AG04449 (cell line): ENCODE data around the gene SPATA25.
A peak's percentile ranks its signal among the peaks of the same experiment; 100 is the strongest.

Experiments used
- CTCF ChIA-PET: fragments of 350-600 bp; formaldehyde crosslinking; extraction: SDS; loops from one replicate; lab custom pipeline; 2021; ENCODE audit warnings: antibody characterized with exemption; lab: Yijun Ruan, JAX
- POLR2A ChIA-PET: fragments of 400-600, 350-600 bp; formaldehyde crosslinking; extraction: SDS; loops from one replicate; lab custom pipeline; 2020; ENCODE audit warnings: antibody characterized with exemption, inconsistent platforms; lab: Yijun Ruan, JAX
- DNase-seq: peaks from one replicate; pipeline ENCODE4 v3.0.0-alpha.2; 2010; ENCODE audit warnings: low read depth, low spot score
- H3K4me3 ChIP-seq: 2 replicates; pipeline ENCODE4 v1.5.1; 2011; ENCODE audit warnings: low read depth, mild to moderate bottlenecking, control low read depth, low read length
- TF ChIP-seq, protein P1 (sequence below): IDR thresholded peaks from one replicate; pipeline ENCODE4 v1.5.1; 2011; ENCODE audit warnings: mild to moderate bottlenecking, moderate library complexity, low read length, control low read depth, inconsistent platforms; ENCODE audit not compliant: insufficient read depth; ENCODE audit errors: missing control alignments

The SPATA25 gene

DNA sequence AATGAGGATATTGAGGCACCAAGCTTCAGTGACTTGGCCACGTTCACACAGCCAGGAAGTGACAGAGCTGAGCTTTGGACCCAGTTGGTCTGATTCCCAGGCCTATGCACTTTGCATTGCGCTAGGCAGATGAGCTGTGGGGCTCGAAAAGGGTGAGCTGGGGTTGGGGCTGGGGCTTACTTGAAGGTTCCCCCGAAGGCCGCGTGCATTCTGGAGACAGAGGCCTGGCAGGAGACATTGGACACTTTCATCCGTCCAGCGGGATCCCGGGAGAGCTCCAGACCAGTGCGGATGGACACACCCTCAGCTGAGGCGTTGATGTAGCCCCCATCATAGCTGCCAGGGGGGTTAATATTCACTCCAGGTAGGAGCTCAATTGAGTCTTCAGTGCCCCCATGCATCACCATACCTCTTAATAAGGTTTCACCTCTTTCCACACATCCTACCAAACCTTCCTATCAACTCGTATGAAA, 21.9 kb upstream of the SPATA25 start:
- ChIA-PET CTCF (interaction anchor here (1.0 to 3.7 kb wide), 5 partner anchors 10 to 20 kb away, joined by 3 to 22 read pairs (median 4); partner anchors contain the start of genes CTSA and NEURL2), POLR2A (interaction anchor here (0.7 kb wide), 1 partner anchor 25 kb away, joined by 3 read pairs; the partner anchor contains the start of gene PCIF1)
- DNase-seq, result no peak
- H3K4me3 ChIP-seq, result no peak overlapping the region
- TF ChIP-seq, protein P1, sequence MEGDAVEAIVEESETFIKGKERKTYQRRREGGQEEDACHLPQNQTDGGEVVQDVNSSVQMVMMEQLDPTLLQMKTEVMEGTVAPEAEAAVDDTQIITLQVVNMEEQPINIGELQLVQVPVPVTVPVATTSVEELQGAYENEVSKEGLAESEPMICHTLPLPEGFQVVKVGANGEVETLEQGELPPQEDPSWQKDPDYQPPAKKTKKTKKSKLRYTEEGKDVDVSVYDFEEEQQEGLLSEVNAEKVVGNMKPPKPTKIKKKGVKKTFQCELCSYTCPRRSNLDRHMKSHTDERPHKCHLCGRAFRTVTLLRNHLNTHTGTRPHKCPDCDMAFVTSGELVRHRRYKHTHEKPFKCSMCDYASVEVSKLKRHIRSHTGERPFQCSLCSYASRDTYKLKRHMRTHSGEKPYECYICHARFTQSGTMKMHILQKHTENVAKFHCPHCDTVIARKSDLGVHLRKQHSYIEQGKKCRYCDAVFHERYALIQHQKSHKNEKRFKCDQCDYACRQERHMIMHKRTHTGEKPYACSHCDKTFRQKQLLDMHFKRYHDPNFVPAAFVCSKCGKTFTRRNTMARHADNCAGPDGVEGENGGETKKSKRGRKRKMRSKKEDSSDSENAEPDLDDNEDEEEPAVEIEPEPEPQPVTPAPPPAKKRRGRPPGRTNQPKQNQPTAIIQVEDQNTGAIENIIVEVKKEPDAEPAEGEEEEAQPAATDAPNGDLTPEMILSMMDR, result no peak

DNA sequence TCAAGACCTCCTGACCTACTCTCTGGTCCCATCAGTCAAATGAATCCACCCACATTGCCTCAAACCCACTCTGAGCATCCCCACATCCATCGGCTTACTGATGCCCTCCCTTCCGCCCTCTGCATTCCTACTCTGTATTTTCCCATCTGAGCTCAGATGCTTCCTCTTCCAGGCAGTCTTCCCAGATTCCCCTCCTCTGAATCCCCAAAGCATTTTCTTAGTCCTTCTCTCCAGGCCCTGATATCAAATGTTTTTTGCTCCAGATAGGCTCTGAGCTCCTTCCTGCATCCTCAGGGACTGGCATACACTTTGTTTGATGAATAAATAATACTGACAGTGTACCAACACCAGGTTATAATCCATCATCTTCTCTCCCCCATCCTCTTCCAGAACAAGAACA, 20.7 kb upstream of the SPATA25 start:
- no peak for DNase-seq
- ChIA-PET CTCF (interaction anchor here (1.4 to 3.7 kb wide), 4 partner anchors 9 to 19 kb away, joined by 3 to 22 read pairs (median 5); partner anchors contain the start of genes CTSA and NEURL2), POLR2A (no interaction called here)
- TF ChIP-seq, protein P1, result no peak
- no peak overlapping the region for H3K4me3 ChIP-seq

DNA sequence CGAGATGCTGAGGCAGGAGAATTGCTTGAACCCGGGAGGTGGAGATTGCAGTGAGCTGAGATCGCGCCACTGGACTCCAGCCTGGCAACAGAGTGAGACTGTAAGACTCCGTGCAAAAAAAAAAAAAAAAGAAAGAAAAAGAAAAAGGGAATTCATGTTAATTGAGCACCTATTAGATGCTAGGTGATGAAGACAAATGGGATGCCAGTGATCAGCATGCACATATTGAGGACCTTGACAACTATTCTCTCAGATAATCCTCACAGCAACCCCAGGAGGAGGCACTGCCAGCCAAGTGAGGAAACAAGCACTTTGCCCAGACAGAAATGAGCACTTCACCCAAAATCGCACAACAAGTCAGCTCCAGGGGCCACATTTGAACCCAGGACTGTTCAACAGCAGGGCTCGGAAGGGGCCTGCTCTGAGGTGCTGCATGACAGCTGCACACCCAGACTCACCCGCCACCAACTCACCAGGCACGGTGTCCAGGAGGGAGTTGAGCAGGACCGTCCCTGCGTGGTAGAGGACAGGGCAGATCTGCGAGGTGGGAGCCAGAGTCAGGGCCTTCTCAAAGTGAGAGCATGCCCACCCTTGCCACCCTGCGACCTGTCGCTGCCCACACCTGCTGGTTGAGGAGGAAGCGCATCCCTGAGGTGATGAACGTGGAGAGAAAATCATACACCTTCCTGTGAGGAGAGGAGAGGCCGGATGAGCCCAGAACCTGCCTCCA, 20.0 kb upstream of the SPATA25 start:
- TF ChIP-seq, protein P1, result no peak
- DNase-seq, result no peak
- ChIA-PET CTCF (interaction anchor here (1.5 to 3.7 kb wide), 2 partner anchors 12 to 18 kb away, joined by 3 to 22 read pairs; partner anchors contain the start of genes CTSA and NEURL2), POLR2A (no interaction called here)
- H3K4me3 ChIP-seq, result no peak overlapping the region

GRCh38 chr20:45905505-45906079, 18.2 kb upstream of the SPATA25 start:
- TF ChIP-seq, protein P1, result no peak
- peak; percentile 34 for DNase-seq
- POLR2A ChIA-PET, result interaction anchor here (0.7 to 1.5 kb wide), 5 partner anchors 9 to 28 kb away, joined by 3 to 5 read pairs (median 4); partner anchors contain the start of genes CTSA and NEURL2
- no peak overlapping the region for H3K4me3 ChIP-seq
- CTCF ChIA-PET, result interaction anchor here (0.8 to 1.9 kb wide), 5 partner anchors 8 to 82 kb away, joined by 3 to 14 read pairs (median 5); partner anchors contain the start of genes CTSA and NEURL2

- no peak overlapping the region for H3K4me3 ChIP-seq
- TF ChIP-seq, protein P1, result no peak
- ChIA-PET POLR2A (interaction anchor here (0.6 to 1.5 kb wide), 5 partner anchors 8 to 35 kb away, joined by 3 to 5 read pairs (median 3); partner anchors contain the start of genes CTSA and NEURL2), CTCF (interaction anchor here (0.6 to 1.9 kb wide), 6 partner anchors 8 to 498 kb away, joined by 3 to 14 read pairs (median 4); partner anchors contain the start of genes CTSA and NEURL2)
- DNase-seq, result no peak
Observed at GRCh38 chr20:45904583-45905504, 17.4 kb upstream of the SPATA25 start.
